ENCODE data around the gene CDKAL1. TPM values are rescaled to one million over a fixed set of nuclear protein-coding genes. Genes with fewer than 3 reads are reported as not detected.

The CDKAL1 gene
- total and polyA plus RNA-seq, 9 of the 15 experiments (the other 6 are each of a cell fraction or from before 2014, with no cell fraction given): 11.2 to 36.3 (median 20.1) TPM

DNA sequence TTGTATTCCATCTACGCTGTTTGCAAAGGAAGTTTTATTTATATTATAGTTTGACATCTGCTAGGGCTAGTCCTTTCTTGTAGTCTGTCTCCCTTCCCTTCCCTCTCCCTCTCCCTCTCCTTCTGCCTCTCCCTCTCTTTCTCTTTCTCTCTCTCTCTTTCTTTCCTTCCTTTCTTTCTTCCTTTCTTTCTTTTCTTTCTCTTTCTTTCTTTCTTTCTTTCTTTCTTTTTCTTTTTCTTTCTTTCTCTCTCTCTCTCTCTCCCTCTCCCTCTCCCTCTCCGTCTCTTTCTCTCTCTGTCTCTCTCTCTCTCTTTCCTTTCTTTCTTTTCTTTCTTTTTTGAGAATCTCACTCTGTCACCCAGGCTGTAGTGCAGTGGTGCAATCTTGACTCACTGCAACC, 137.8 kb downstream of the CDKAL1 start:
- CTCF ChIA-PET (ENCODE audit: low intra/inter-chr PET ratio): no interaction called here
- in situ Hi-C loops (cut with MboI) (no loop called here), intact Hi-C loops (cut with micrococcal nuclease) (no loop called here)
- Histone ChIP-seq H3K4me3 (no peak overlapping the region), H3K27ac (ENCODE audit: extremely low read depth, low read depth, low read length) (no peak overlapping the region), H3K9ac (ENCODE audit: insufficient read depth in 1 of 2, low read depth in 2 of 2, low read length in 2 of 2) (no peak overlapping the region), H3K27me3 (ENCODE audit: control insufficient read depth in 2 of 2, insufficient read depth in 2 of 2, low read length in 2 of 2) (no peaks in the 10 kb centered on the region), H4K20me1 (replicated peaks; ENCODE audit: control insufficient read depth, insufficient read depth, low read length) (no peaks in the 10 kb centered on the region; the same call in 1 of the 2 replicates), H3K4me1 (replicated peaks in 1 of 2; ENCODE audit: control insufficient read depth in 2 of 2, insufficient read depth in 2 of 2, low read length in 2 of 2) (peaks cover 0 to 6% of the 10 kb centered on the region in 2 experiments; a peak in 2 of 5 replicates), H3K9me3 (replicated peaks; ENCODE audit: control insufficient read depth, insufficient read depth, low read depth, low read length) (no peaks in the 10 kb centered on the region), H3K9me1 (ENCODE audit: control insufficient read depth, insufficient read depth, low read length) (no peaks in the 10 kb centered on the region), H3K4me2 (ENCODE audit: insufficient read depth, low read length) (no peak overlapping the region), H2AFZ (ENCODE audit: low read depth, low read length) (no peak overlapping the region), H3K79me2 (ENCODE audit: control insufficient read depth, insufficient read depth, low read length) (no peaks in the 10 kb centered on the region; the same call in 2 of the 3 replicates), H3K36me3 (ENCODE audit: control insufficient read depth, insufficient read depth, low read length) (no peaks in the 10 kb centered on the region)
- ATAC-seq (no peak), DNase-seq (ENCODE audit: extremely low read depth in 1 of 4, low spot score in 3 of 4) (no peak), FAIRE-seq (no peak)
- POLR2A ChIA-PET: interaction anchor here (0.9 kb wide), 1 partner anchor 10 kb away, joined by 3 read pairs; no protein-coding TSS in a partner anchor
- BruUV-seq (replicated peaks): no TSS peak
- WGBS (ENCODE audit: insufficient coverage, low coverage, missing lambda C conversion rate): 60% methylated on average over 2 of the region's 2 CpGs
- TF ChIP-seq, protein P1, sequence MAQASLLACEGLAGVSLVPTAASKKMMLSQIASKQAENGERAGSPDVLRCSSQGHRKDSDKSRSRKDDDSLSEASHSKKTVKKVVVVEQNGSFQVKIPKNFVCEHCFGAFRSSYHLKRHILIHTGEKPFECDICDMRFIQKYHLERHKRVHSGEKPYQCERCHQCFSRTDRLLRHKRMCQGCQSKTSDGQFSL (CRISPR knock-in tag; IDR thresholded peaks at IDR 0.05): no peak
- TF ChIP-seq, protein P1 (tag; IDR thresholded peaks at IDR 0.05): no peak
- peak; percentile 4 for TF ChIP-seq ARHGAP35 (IDR thresholded peaks at IDR 0.05; ENCODE audit: partially characterized antibody)
- no peak for TF ChIP-seq PTBP1 (IDR thresholded peaks at IDR 0.05; ENCODE audit: low read depth, low read length)
- TF ChIP-seq, protein P2, sequence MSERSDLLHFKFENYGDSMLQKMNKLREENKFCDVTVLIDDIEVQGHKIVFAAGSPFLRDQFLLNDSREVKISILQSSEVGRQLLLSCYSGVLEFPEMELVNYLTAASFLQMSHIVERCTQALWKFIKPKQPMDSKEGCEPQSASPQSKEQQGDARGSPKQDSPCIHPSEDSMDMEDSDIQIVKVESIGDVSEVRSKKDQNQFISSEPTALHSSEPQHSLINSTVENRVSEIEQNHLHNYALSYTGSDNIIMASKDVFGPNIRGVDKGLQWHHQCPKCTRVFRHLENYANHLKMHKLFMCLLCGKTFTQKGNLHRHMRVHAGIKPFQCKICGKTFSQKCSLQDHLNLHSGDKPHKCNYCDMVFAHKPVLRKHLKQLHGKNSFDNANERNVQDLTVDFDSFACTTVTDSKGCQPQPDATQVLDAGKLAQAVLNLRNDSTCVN (CRISPR knock-in tag; IDR thresholded peaks at IDR 0.05): 0 out of 2 replicates have a peak, but pooled peaks have one; percentile 23
- TF ChIP-seq, protein P3, sequence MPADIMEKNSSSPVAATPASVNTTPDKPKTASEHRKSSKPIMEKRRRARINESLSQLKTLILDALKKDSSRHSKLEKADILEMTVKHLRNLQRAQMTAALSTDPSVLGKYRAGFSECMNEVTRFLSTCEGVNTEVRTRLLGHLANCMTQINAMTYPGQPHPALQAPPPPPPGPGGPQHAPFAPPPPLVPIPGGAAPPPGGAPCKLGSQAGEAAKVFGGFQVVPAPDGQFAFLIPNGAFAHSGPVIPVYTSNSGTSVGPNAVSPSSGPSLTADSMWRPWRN (IDR thresholded peaks at IDR 0.05; ENCODE audit: low read depth): no peak
- no peak for TF ChIP-seq TEAD2 (tag; IDR thresholded peaks at IDR 0.05)
- no peak for TF ChIP-seq RUNX1 (IDR thresholded peaks at IDR 0.05; ENCODE audit: low read depth)
- no peak for TF ChIP-seq CHD4 (IDR thresholded peaks at IDR 0.05; ENCODE audit: insufficient read depth, insufficient replicate concordance, low read depth, low read length, poor library complexity, severe bottlenecking)
- TF ChIP-seq C11orf30 (IDR thresholded peaks at IDR 0.05; ENCODE audit: low read depth): no peak
- no peak for TF ChIP-seq HBP1 (CRISPR knock-in tag; IDR thresholded peaks at IDR 0.05)
- no peak for TF ChIP-seq NR1H2 (CRISPR knock-in tag; IDR thresholded peaks at IDR 0.05)
- no peak for TF ChIP-seq NFIC (IDR thresholded peaks at IDR 0.05)
- no peak for TF ChIP-seq ZHX1 (conservative IDR thresholded peaks at IDR 0.05; ENCODE audit: low read length)

All from K562 (cell line).